GM18907 (cell line): ENCODE results near the gene HEXIM1.

Experiments used
- ATAC-seq: cut with Tn5 transposase; IDR thresholded peaks from one replicate; pipeline ENCODE4 v1.9.1; 2021; ENCODE audit warnings: mild to moderate bottlenecking, moderate library complexity; ENCODE audit not compliant: unreplicated experiment

The HEXIM1 gene

DNA sequence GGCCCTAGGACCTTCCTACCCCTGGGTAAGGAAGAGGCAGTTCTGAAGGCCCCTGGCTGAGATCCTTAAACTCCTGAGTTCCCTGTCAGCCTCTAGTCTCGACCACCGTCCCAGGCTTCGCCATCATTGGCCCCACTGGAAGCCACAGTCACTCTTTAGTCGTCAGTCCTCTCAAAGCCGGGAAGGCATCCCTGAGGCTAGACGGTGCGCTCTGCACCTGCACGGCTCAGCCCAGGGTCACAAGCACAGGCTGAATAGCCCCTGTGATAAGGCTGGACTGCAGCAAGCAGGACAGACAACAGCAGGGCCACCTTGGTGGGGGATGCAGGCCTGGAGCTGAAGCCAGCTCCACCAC is 3.3 kb upstream of the HEXIM1 start:
- ATAC-seq = no peak

DNA sequence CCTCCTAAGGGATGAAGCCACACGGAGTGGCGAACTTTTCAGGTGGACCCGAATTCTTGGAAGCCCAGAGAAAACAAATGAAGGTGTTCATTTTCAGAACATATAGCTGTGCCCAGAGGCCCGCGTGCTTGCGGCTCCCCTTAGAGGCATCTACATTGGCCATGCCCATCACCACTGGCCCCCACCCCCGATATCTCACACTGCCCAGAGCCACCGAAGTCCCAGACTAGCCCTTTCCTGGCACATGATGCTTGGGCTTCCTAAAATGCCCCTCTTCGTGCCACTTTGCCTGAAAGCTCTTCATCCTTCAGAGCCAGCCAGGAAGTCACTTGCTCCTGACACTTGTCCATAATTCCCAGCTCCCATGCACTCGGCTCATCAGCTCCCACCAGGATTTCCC is 2.1 kb upstream of the HEXIM1 start:
- no peak for ATAC-seq

- no peak for ATAC-seq
Measured at GRCh38 chr17:45146592-45146889, 1.7 kb upstream of the HEXIM1 start.

GRCh38 chr17:45146890-45147580 is 1.2 kb upstream of the HEXIM1 start:
- ATAC-seq = peak; percentile 5

- ATAC-seq = peak; percentile 30
Measured at GRCh38 chr17:45147581-45148182, 593 bp upstream of the HEXIM1 start.

DNA sequence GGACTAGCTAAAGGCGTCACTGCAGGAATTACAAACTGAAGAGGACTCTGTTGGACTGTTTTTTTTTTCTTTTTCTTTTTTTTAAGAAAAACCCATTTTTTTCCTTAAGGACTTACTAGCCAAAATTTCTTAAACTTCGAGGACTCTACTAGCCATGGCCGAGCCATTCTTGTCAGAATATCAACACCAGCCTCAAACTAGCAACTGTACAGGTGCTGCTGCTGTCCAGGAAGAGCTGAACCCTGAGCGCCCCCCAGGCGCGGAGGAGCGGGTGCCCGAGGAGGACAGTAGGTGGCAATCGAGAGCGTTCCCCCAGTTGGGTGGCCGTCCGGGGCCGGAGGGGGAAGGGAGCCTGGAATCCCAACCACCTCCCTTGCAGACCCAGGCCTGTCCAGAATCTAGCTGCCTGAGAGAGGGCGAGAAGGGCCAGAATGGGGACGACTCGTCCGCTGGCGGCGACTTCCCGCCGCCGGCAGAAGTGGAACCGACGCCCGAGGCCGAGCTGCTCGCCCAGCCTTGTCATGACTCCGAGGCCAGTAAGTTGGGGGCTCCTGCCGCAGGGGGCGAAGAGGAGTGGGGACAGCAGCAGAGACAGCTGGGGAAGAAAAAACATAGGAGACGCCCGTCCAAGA is 878 bp downstream of the HEXIM1 start:
- ATAC-seq = peak; percentile 33

- ATAC-seq = no peak
Measured at GRCh38 chr17:45149669-45150664, 1.7 kb downstream of the HEXIM1 start.

DNA sequence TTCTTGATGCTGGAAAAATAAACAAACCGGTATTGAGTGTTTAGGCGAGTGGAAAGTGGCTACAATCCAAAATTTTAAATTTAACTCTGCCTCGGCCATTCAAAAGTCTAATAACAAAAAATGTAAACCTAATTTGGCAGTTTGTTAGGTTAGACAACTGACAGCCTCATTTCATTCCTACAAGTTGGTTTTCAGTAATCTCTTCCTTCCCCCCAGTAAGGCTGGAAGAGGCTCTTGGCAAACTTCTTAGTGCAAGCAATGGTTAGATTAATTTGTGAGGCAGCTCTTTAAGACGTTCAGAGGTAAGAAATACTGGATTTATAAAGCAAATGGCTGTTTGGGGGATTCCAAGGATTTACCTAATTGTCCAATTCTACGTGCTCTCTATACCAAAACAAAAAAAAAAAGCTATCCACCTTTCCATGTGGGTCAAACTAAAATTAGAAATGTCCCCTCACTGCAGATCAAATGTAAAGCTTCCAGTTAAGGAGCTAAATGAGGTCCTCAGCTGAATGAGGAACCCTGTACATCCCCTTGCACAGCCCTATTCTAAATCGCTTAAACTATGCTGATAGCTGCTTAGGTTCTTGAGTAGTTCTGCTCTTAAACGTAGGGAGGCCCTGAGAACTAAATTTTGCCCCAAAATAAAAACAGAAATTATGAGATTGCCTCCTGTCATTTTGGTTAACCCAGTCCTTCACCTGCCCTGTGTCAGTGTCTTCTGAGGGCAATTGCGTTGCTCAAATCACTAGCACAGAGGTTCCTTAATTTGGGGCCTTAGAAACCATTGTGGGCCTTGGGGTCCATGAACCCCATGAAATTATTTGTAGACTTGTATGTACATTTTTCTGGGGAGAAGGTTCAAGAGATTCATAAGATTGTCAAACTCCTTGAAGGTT is 2.9 kb downstream of the HEXIM1 start:
- no peak for ATAC-seq

DNA sequence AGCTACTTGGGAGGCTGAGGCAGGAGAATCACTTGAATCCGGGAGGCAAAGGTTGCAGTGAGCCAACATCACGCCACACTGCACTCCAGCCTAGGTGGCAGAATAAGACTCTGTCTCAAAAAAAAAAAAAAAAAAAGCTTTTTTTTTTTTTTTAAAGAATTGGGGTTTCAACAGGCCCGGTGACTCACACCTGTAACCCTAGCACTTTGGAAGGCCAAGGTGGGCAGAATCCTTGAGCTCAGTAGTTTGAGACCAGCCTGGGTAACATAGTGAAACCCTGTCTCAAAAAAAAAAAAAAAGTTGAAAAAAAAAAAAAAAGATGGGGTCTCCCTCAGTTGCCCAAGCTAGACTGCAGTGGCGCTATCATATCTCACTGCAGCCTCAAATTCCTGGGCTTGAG is 6.8 kb downstream of the HEXIM1 start:
- ATAC-seq = no peak

GRCh38 chr17:45155483-45155882 is 7.2 kb downstream of the HEXIM1 start:
- ATAC-seq = no peak

GRCh38 chr17:45156242-45156641 is 8.0 kb downstream of the HEXIM1 start:
- no peak for ATAC-seq

DNA sequence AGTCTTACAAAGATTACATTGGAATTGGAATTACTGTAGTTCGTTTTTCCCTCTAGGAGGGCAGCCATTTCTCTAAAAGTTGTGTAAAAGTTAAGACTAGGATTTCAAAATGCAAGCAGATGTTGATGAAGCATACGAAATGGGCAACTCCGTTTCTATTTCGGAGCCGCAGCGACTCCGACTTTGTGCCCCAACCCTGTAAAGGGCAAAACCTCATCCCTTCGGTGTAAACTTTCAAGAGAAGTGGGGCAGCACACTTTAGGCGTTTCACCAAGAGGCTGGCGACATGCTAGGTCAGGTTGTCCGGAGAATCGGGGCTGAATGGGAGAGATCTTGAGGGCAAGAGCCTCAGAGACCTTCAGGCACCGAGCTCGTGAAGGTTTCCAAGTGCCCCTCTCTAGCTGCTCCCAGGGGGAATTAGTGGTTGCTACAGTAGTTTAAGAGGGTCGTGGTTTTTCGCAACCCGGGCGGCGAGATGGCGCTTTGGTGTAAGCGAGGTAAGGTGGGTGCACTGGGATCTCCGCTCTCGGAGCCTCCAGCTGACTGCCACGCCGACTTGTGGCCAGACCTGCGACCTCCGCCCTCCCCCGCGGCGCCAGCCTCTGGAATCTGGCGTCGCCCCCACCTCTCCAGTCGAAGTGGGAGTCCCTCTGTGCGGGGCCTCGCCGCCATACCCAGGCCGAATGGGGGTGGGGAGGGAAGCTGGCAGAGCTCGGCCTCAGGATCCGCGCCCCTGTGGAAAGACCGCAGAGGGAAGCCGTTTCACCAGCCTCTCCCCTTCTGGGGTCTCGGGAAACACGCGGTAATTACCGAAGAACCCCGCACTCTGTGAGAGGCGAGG is 12.4 kb downstream of the HEXIM1 start:
- peak; percentile 33 for ATAC-seq

GRCh38 chr17:45161288-45162024 is 13.2 kb downstream of the HEXIM1 start, which contains the start of gene HEXIM2:
HEXIM2 (plus strand) TSS chr17:45161875; CDS start chr17:45162794, 919 bp downstream.
- ATAC-seq = peak; percentile 89

DNA sequence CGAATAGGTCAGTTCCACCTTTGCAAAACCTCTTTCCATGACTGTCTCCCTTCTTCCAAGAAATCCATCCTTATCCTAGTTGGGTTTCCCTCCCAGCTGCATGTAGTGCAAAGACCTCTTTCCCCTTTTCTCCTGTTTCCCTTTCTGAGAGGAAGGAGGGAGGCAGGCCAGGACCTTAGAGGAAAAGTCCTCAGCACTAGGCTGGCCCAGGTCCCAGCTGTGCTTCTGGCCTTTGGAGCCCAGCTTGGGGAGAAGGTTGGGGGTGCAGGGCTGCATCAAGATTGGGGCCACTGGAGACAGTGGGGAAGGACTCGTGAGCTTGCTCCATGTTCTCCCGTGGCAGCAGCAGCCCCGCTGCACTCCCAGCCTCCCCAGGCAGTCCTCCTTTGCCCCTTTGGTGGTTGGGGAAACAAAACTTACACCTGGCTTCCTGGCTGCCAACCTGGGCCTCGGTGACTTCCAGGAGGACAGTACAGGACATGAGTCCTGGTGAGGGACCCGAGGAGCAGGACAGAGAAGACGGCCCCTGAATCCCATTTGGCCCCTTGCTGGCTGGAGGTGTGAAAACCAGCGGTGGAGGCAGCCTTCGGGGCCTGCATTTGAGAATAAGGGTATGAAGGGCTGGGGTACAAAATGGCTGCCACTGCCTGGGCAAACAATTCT is 13.9 kb downstream of the HEXIM1 start:
- ATAC-seq = no peak

GRCh38 chr17:45164734-45165269 is 16.5 kb downstream of the HEXIM1 start:
- no peak for ATAC-seq

DNA sequence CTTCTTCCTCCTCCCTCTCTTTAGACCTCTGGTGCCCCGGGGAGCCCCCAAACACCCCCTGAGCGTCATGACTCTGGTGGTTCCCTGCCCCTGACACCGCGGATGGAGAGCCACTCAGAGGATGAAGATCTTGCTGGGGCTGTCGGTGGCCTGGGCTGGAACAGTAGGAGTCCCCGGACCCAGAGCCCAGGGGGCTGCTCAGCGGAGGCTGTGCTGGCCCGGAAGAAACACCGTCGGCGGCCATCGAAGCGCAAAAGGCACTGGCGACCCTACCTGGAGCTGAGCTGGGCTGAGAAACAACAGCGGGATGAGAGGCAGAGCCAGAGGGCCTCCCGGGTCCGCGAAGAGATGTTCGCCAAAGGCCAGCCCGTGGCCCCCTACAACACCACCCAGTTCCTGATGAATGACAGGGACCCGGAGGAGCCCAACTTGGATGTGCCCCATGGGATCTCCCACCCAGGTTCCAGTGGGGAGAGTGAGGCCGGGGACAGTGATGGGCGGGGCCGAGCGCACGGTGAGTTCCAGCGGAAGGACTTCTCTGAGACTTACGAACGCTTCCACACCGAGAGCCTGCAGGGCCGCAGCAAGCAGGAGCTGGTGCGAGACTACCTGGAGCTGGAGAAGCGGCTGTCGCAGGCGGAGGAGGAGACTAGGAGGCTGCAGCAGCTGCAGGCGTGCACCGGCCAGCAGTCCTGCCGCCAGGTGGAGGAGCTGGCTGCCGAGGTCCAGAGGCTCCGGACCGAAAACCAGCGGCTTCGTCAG is 20.9 kb downstream of the HEXIM1 start:
- no peak for ATAC-seq

GRCh38 chr17:45170280-45170930 is 22.1 kb downstream of the HEXIM1 start:
- no peak for ATAC-seq
